Dendritic cell treated with granulocyte-macrophage colony-stimulating factor and Interleukin-4, amounts not matched to agents 40 ng/mL and 50 ng/mL, for 4 days (primary cell): ENCODE measurements around the gene NR3C2.
"Not testable (repeated sequence)": the region's sequence is repeated elsewhere in the genome, so short reads cannot be mapped to it uniquely, and the experiment has no call there.

Source experiments
- H3K27ac Mint-ChIP-seq: one replicate; pipeline ENCODE4 v1.8.0; 2022; ENCODE audit warnings: mild to moderate bottlenecking, mixed read lengths
- H3K27me3 Mint-ChIP-seq: one replicate; pipeline ENCODE4 v1.8.0; 2022; ENCODE audit warnings: mild to moderate bottlenecking, mixed read lengths
- H3K36me3 Mint-ChIP-seq: one replicate; pipeline ENCODE4 v1.8.0; 2022; ENCODE audit warnings: low read depth, mixed read lengths
- H3K4me1 Mint-ChIP-seq: one replicate; pipeline ENCODE4 v1.8.0; 2022; ENCODE audit warnings: low read depth, mixed read lengths
- H3K4me3 Mint-ChIP-seq: one replicate; pipeline ENCODE4 v1.8.0; 2022; ENCODE audit warnings: mild to moderate bottlenecking, moderate library complexity, mixed read lengths
- H3K9me3 Mint-ChIP-seq: one replicate; pipeline ENCODE4 v1.8.0; 2022; ENCODE audit warnings: mixed read lengths
- intact Hi-C: fragments of 100-400 bp; cut with micrococcal nuclease; formaldehyde crosslinking; loops from one replicate; pipeline ENCODE4 v1.15.0; 2022

The NR3C2 gene

GRCh38 chr4:148333265-148333664, 108.9 kb downstream of the NR3C2 start:
- H3K27ac Mint-ChIP-seq: no peak overlapping the region

GRCh38 chr4:148332486-148332885, 109.7 kb downstream of the NR3C2 start:
- intact Hi-C loops: no loop called here
- Mint-ChIP-seq H3K27me3 (no peaks in the 10 kb centered on the region), H3K4me1 (no peaks in the 10 kb centered on the region), H3K4me3 (no peak overlapping the region), H3K9me3 (no peaks in the 10 kb centered on the region), H3K27ac (no peak overlapping the region), H3K36me3 (no peaks in the 10 kb centered on the region)

More at GRCh38 chr4:148333265-148333664, 108.9 kb downstream of the NR3C2 start:
- no peak overlapping the region for H3K4me3 Mint-ChIP-seq
- H3K4me1 Mint-ChIP-seq: no peaks in the 10 kb centered on the region
- no peaks in the 10 kb centered on the region for H3K9me3 Mint-ChIP-seq
- H3K27me3 Mint-ChIP-seq: no peaks in the 10 kb centered on the region
- intact Hi-C loops: no loop called here
- H3K36me3 Mint-ChIP-seq: no peaks in the 10 kb centered on the region

- no peaks in the 10 kb centered on the region for H3K9me3 Mint-ChIP-seq
- H3K4me3 Mint-ChIP-seq: no peak overlapping the region
- H3K4me1 Mint-ChIP-seq: no peaks in the 10 kb centered on the region
- no peak overlapping the region for H3K27ac Mint-ChIP-seq
- intact Hi-C loops: no loop called here
- H3K36me3 Mint-ChIP-seq: no peaks in the 10 kb centered on the region
- H3K27me3 Mint-ChIP-seq: no peaks in the 10 kb centered on the region
Measured at GRCh38 chr4:148330724-148331123, 111.5 kb downstream of the NR3C2 start.

GRCh38 chr4:148330161-148330560, 112.1 kb downstream of the NR3C2 start:
- no peaks in the 10 kb centered on the region for H3K36me3 Mint-ChIP-seq

GRCh38 chr4:148329751-148330150, 112.5 kb downstream of the NR3C2 start:
- no peak overlapping the region for H3K4me3 Mint-ChIP-seq

More at GRCh38 chr4:148330161-148330560, 112.1 kb downstream of the NR3C2 start:
- Mint-ChIP-seq H3K4me1 (no peaks in the 10 kb centered on the region), H3K27me3 (no peaks in the 10 kb centered on the region), H3K9me3 (no peaks in the 10 kb centered on the region), H3K4me3 (no peak overlapping the region), H3K27ac (no peak overlapping the region)
- intact Hi-C loops: no loop called here

GRCh38 chr4:148327683-148328082, 114.5 kb downstream of the NR3C2 start:
- Mint-ChIP-seq H3K4me3 (no peak overlapping the region), H3K27me3 (no peaks in the 10 kb centered on the region), H3K36me3 (no peaks in the 10 kb centered on the region), H3K27ac (no peak overlapping the region), H3K4me1 (no peaks in the 10 kb centered on the region), H3K9me3 (peaks cover 10% of the 10 kb centered on the region)
- intact Hi-C loops: no loop called here

More at GRCh38 chr4:148329751-148330150, 112.5 kb downstream of the NR3C2 start:
- intact Hi-C loops: no loop called here
- no peaks in the 10 kb centered on the region for H3K9me3 Mint-ChIP-seq
- no peaks in the 10 kb centered on the region for H3K36me3 Mint-ChIP-seq
- no peak overlapping the region for H3K27ac Mint-ChIP-seq
- no peaks in the 10 kb centered on the region for H3K4me1 Mint-ChIP-seq
- H3K27me3 Mint-ChIP-seq: no peaks in the 10 kb centered on the region

GRCh38 chr4:148323316-148323715, 118.9 kb downstream of the NR3C2 start:
- H3K4me3 Mint-ChIP-seq, intact Hi-C loops, H3K27me3 Mint-ChIP-seq, H3K36me3 Mint-ChIP-seq, H3K27ac Mint-ChIP-seq, H3K9me3 Mint-ChIP-seq, H3K4me1 Mint-ChIP-seq: not testable (repeated sequence)

- no peaks in the 10 kb centered on the region for H3K27me3 Mint-ChIP-seq
- no peaks in the 10 kb centered on the region for H3K9me3 Mint-ChIP-seq
- no peak overlapping the region for H3K27ac Mint-ChIP-seq
- H3K4me1 Mint-ChIP-seq: no peaks in the 10 kb centered on the region
- no peak overlapping the region for H3K4me3 Mint-ChIP-seq
- no peaks in the 10 kb centered on the region for H3K36me3 Mint-ChIP-seq
- intact Hi-C loops: no loop called here
Measured at GRCh38 chr4:148315049-148315448, 127.2 kb downstream of the NR3C2 start.

GRCh38 chr4:148312956-148313490, 129.2 kb downstream of the NR3C2 start:
- intact Hi-C loops: no loop called here
- H3K4me3 Mint-ChIP-seq: no peak overlapping the region

GRCh38 chr4:148311526-148311925, 130.7 kb downstream of the NR3C2 start:
- intact Hi-C loops: no loop called here
- no peaks in the 10 kb centered on the region for H3K9me3 Mint-ChIP-seq
- no peak overlapping the region for H3K4me3 Mint-ChIP-seq
- no peaks in the 10 kb centered on the region for H3K27me3 Mint-ChIP-seq
- no peaks in the 10 kb centered on the region for H3K36me3 Mint-ChIP-seq
- no peak overlapping the region for H3K27ac Mint-ChIP-seq
- H3K4me1 Mint-ChIP-seq: no peaks in the 10 kb centered on the region

More at GRCh38 chr4:148312956-148313490, 129.2 kb downstream of the NR3C2 start:
- no peaks in the 10 kb centered on the region for H3K4me1 Mint-ChIP-seq
- no peaks in the 10 kb centered on the region for H3K36me3 Mint-ChIP-seq
- H3K27me3 Mint-ChIP-seq: no peaks in the 10 kb centered on the region
- H3K27ac Mint-ChIP-seq: no peak overlapping the region
- H3K9me3 Mint-ChIP-seq: no peaks in the 10 kb centered on the region

GRCh38 chr4:148310756-148311155, 131.5 kb downstream of the NR3C2 start:
- H3K36me3 Mint-ChIP-seq: no peaks in the 10 kb centered on the region
- intact Hi-C loops: no loop called here
- no peaks in the 10 kb centered on the region for H3K27me3 Mint-ChIP-seq
- no peak overlapping the region for H3K27ac Mint-ChIP-seq
- H3K4me3 Mint-ChIP-seq: no peak overlapping the region
- H3K4me1 Mint-ChIP-seq: no peaks in the 10 kb centered on the region
- no peaks in the 10 kb centered on the region for H3K9me3 Mint-ChIP-seq

GRCh38 chr4:148305751-148306150, 136.5 kb downstream of the NR3C2 start:
- intact Hi-C loops: no loop called here
- no peaks in the 10 kb centered on the region for H3K9me3 Mint-ChIP-seq
- H3K36me3 Mint-ChIP-seq: no peaks in the 10 kb centered on the region
- no peak overlapping the region for H3K27ac Mint-ChIP-seq
- no peak overlapping the region for H3K4me3 Mint-ChIP-seq
- no peaks in the 10 kb centered on the region for H3K27me3 Mint-ChIP-seq
- H3K4me1 Mint-ChIP-seq: no peaks in the 10 kb centered on the region

- H3K4me3 Mint-ChIP-seq: no peak overlapping the region
Measured at GRCh38 chr4:148302416-148302815, 139.8 kb downstream of the NR3C2 start.

GRCh38 chr4:148300877-148301276, 141.3 kb downstream of the NR3C2 start:
- no peaks in the 10 kb centered on the region for H3K36me3 Mint-ChIP-seq
- intact Hi-C loops: no loop called here
- no peaks in the 10 kb centered on the region for H3K27me3 Mint-ChIP-seq
- H3K27ac Mint-ChIP-seq: no peak overlapping the region
- no peak overlapping the region for H3K4me3 Mint-ChIP-seq
- H3K4me1 Mint-ChIP-seq: no peaks in the 10 kb centered on the region
- H3K9me3 Mint-ChIP-seq: no peaks in the 10 kb centered on the region

More at GRCh38 chr4:148302416-148302815, 139.8 kb downstream of the NR3C2 start:
- Mint-ChIP-seq H3K27ac (no peak overlapping the region), H3K9me3 (no peaks in the 10 kb centered on the region), H3K27me3 (no peaks in the 10 kb centered on the region), H3K4me1 (no peaks in the 10 kb centered on the region), H3K36me3 (no peaks in the 10 kb centered on the region)
- intact Hi-C loops: no loop called here

GRCh38 chr4:148299337-148299736, 142.9 kb downstream of the NR3C2 start:
- Mint-ChIP-seq H3K4me3 (no peak overlapping the region), H3K27ac (no peak overlapping the region), H3K4me1 (no peaks in the 10 kb centered on the region), H3K36me3 (no peaks in the 10 kb centered on the region), H3K27me3 (no peaks in the 10 kb centered on the region), H3K9me3 (no peaks in the 10 kb centered on the region)
- intact Hi-C loops: no loop called here
